Neuronal stem cell (in vitro differentiated cells): ENCODE measurements around the gene PLD1.
A peak's percentile ranks its signal among the peaks of the same experiment; 100 is the strongest.

ENCODE experiments used
- DNase-seq: peaks from one replicate; pipeline ENCODE4 v3.0.0-alpha.2; 2013; ENCODE audit warnings: low spot score
- H2AFZ ChIP-seq: one replicate; pipeline ENCODE4 v1.6.1; 2013; ENCODE audit warnings: mild to moderate bottlenecking, low read length, inconsistent platforms
- H2AK5ac ChIP-seq: 2 replicates; pipeline ENCODE4 v1.6.1; 2013; ENCODE audit warnings: low read depth, mild to moderate bottlenecking, inconsistent platforms, low read length, moderate library complexity, mixed read lengths
- H2BK120ac ChIP-seq: 2 replicates; pipeline ENCODE4 v1.6.1; 2013; ENCODE audit warnings: low read depth, mild to moderate bottlenecking, inconsistent platforms, low read length, moderate library complexity, mixed read lengths
- H2BK12ac ChIP-seq: one replicate; pipeline ENCODE4 v1.6.1; 2013; ENCODE audit warnings: low read length, inconsistent platforms
- H2BK15ac ChIP-seq: 2 replicates; pipeline ENCODE4 v1.6.1; 2013; ENCODE audit warnings: mild to moderate bottlenecking, low read length, inconsistent platforms, mixed read lengths
- H2BK5ac ChIP-seq: one replicate; pipeline ENCODE4 v1.6.1; 2013; ENCODE audit warnings: inconsistent platforms, mild to moderate bottlenecking, low read length, moderate library complexity
- H3K14ac ChIP-seq: one replicate; pipeline ENCODE4 v1.6.1; 2013; ENCODE audit warnings: low read length, inconsistent platforms
- H3K18ac ChIP-seq: 2 replicates; pipeline ENCODE4 v1.6.1; 2013; ENCODE audit warnings: low read length, inconsistent platforms
- H3K23ac ChIP-seq: 2 replicates; pipeline ENCODE4 v1.6.1; 2013; ENCODE audit warnings: low read depth, mild to moderate bottlenecking, mixed read lengths, low read length, inconsistent platforms; ENCODE audit not compliant: poor library complexity
- H3K27ac ChIP-seq: replicated peaks from 3 replicates; pipeline ENCODE4 v1.5.1; 2013; ENCODE audit warnings: low read length, inconsistent platforms
- H3K27me3 ChIP-seq, 3 experiments: 2 replicates each; pipeline ENCODE4 v1.6.1; 2013; ENCODE audit warnings: low read length in 3 of 3, mild to moderate bottlenecking in 2 of 3, inconsistent platforms in 1 of 3, low read depth in 1 of 3, mixed read lengths in 1 of 3, moderate library complexity in 1 of 3; ENCODE audit not compliant: control insufficient read depth in 3 of 3, insufficient read depth in 3 of 3
- H3K36me3 ChIP-seq, 2 donors: replicated peaks in 1 of 2; 2 replicates each; pipeline ENCODE4 v1.6.1; 2013; ENCODE audit warnings: low read length in 2 of 2; ENCODE audit not compliant: control insufficient read depth in 2 of 2, insufficient read depth in 2 of 2
- H3K4ac ChIP-seq: 2 replicates; pipeline ENCODE4 v1.6.1; 2013; ENCODE audit warnings: inconsistent platforms, mild to moderate bottlenecking, low read length, moderate library complexity
- H3K4me1 ChIP-seq, 2 donors: 1 replicate in 1 of 2; 2 replicates in 1 of 2; pipeline ENCODE4 v1.6.1; 2013; ENCODE audit warnings: low read length in 2 of 2, low read depth in 1 of 2; ENCODE audit not compliant: control insufficient read depth in 2 of 2, insufficient read depth in 1 of 2
- H3K4me2 ChIP-seq: one replicate; pipeline ENCODE4 v1.6.1; 2013; ENCODE audit warnings: mild to moderate bottlenecking, low read length, inconsistent platforms; ENCODE audit not compliant: insufficient read depth, poor library complexity, severe bottlenecking
- H3K4me3 ChIP-seq, 2 donors: 2 replicates each; pipeline ENCODE4 v1.5.1; 2013; ENCODE audit warnings: low read length in 2 of 2, mild to moderate bottlenecking in 2 of 2, inconsistent platforms in 1 of 2, moderate library complexity in 1 of 2
- H3K79me1 ChIP-seq: one replicate; pipeline ENCODE4 v1.6.1; 2013; ENCODE audit warnings: low read depth, mild to moderate bottlenecking, inconsistent platforms, low read length, moderate library complexity
- H3K9ac ChIP-seq: one replicate; pipeline ENCODE4 v1.6.1; 2013; ENCODE audit warnings: mild to moderate bottlenecking, low read depth, low read length, inconsistent platforms; ENCODE audit not compliant: poor library complexity
- H3K9me3 ChIP-seq, 2 donors: replicated peaks in 1 of 2; 2 replicates each; pipeline versions ENCODE3 to v1.6.1; 2013; ENCODE audit warnings: low read length in 2 of 2, mild to moderate bottlenecking in 2 of 2, inconsistent platforms in 1 of 2, low read depth in 1 of 2, mixed read lengths in 1 of 2, moderate library complexity in 1 of 2; ENCODE audit not compliant: control insufficient read depth in 2 of 2, insufficient read depth in 1 of 2
- H4K8ac ChIP-seq: one replicate; pipeline ENCODE4 v1.6.1; 2013; ENCODE audit warnings: low read depth, mild to moderate bottlenecking, inconsistent platforms, low read length, moderate library complexity
- H4K91ac ChIP-seq: one replicate; pipeline ENCODE4 v1.6.1; 2013; ENCODE audit warnings: low read length, low read depth, mild to moderate bottlenecking, inconsistent platforms; ENCODE audit not compliant: poor library complexity
- WGBS, 2 donors: extraction: QIAGEN DNeasy Blood & Tissue Kit; methylation state at CpG; one replicate each; pipeline ENCODE4 v1.1.7; 2013; ENCODE audit warnings: missing lambda C conversion rate in 2 of 2, mixed read lengths in 1 of 2; ENCODE audit not compliant: insufficient read length in 2 of 2, insufficient replicate concordance in 1 of 2; ENCODE audit errors: extremely low coverage in 2 of 2; 5-methylcytosine and 5-hydroxymethylcytosine counted together

PLD1 gene

GRCh38 chr3:171615686-171616085, 194.6 kb downstream of the PLD1 start:
- Histone ChIP-seq H3K4me1 (peaks cover 0 to 2% of the 10 kb centered on the region in 2 donors), H4K91ac (no peak overlapping the region), H3K4me2 (no peak overlapping the region), H3K14ac (no peak overlapping the region), H3K36me3 (no peaks in the 10 kb centered on the region), H2BK12ac (no peak overlapping the region), H3K9ac (no peak overlapping the region), H3K23ac (no peak overlapping the region), H3K9me3 (no peaks in the 10 kb centered on the region), H3K27ac (no peak overlapping the region), H2BK5ac (no peak overlapping the region), H2AFZ (no peak overlapping the region), H2BK120ac (no peak overlapping the region), H3K27me3 (no peaks in the 10 kb centered on the region), H4K8ac (no peak overlapping the region), H2BK15ac (no peak overlapping the region), H2AK5ac (no peak overlapping the region), H3K4me3 (no peak overlapping the region), H3K79me1 (no peaks in the 10 kb centered on the region), H3K18ac (no peak overlapping the region), H3K4ac (no peak overlapping the region)
- WGBS, 2 donors, result no CpG with 5 or more reads among the region's 1 CpG
- no peak for DNase-seq

GRCh38 chr3:171615281-171615680, 195.0 kb downstream of the PLD1 start:
- Histone ChIP-seq H3K4me3 (no peak overlapping the region), H2BK15ac (no peak overlapping the region), H3K9me3 (no peaks in the 10 kb centered on the region), H3K23ac (no peak overlapping the region), H4K8ac (no peak overlapping the region), H3K18ac (no peak overlapping the region), H2BK12ac (no peak overlapping the region), H3K9ac (no peak overlapping the region), H3K36me3 (no peaks in the 10 kb centered on the region), H2BK5ac (no peak overlapping the region), H2BK120ac (no peak overlapping the region), H3K4ac (no peak overlapping the region), H3K27me3 (no peaks in the 10 kb centered on the region), H3K79me1 (no peaks in the 10 kb centered on the region), H3K4me2 (no peak overlapping the region), H2AFZ (no peak overlapping the region), H4K91ac (no peak overlapping the region), H2AK5ac (no peak overlapping the region), H3K27ac (no peak overlapping the region), H3K14ac (no peak overlapping the region), H3K4me1 (peaks cover 0 to 2% of the 10 kb centered on the region in 2 donors)
- DNase-seq, result no peak

GRCh38 chr3:171614318-171614921, 195.9 kb downstream of the PLD1 start:
- Histone ChIP-seq H3K79me1 (no peaks in the 10 kb centered on the region), H3K18ac (no peak overlapping the region), H3K4ac (no peak overlapping the region), H2BK12ac (no peak overlapping the region), H2AK5ac (no peak overlapping the region), H3K9me3 (no peaks in the 10 kb centered on the region), H3K9ac (no peak overlapping the region), H2BK120ac (no peak overlapping the region), H2BK5ac (no peak overlapping the region), H3K36me3 (no peaks in the 10 kb centered on the region), H4K91ac (no peak overlapping the region), H3K4me1 (peaks cover 0 to 2% of the 10 kb centered on the region in 2 donors), H4K8ac (no peak overlapping the region), H3K4me2 (peak overlapping the region; percentile 23), H3K27me3 (no peaks in the 10 kb centered on the region), H3K14ac (no peak overlapping the region), H2BK15ac (no peak overlapping the region), H2AFZ (peak overlapping the region; percentile 70), H3K4me3 (no peak overlapping the region), H3K27ac (no peak overlapping the region), H3K23ac (no peak overlapping the region)
- peak; percentile 31 for DNase-seq
- no CpG with 5 or more reads among the region's 11 CpGs for WGBS, 2 donors

GRCh38 chr3:171607452-171607851, 202.8 kb downstream of the PLD1 start:
- Histone ChIP-seq H3K36me3 (no peaks in the 10 kb centered on the region), H3K9me3 (no peaks in the 10 kb centered on the region), H4K8ac (no peak overlapping the region), H2BK120ac (no peak overlapping the region), H3K4ac (no peak overlapping the region), H2BK5ac (no peak overlapping the region), H2AFZ (no peak overlapping the region), H3K4me1 (peaks cover 0 to 2% of the 10 kb centered on the region in 2 donors), H3K4me2 (no peak overlapping the region), H3K14ac (no peak overlapping the region), H2BK15ac (no peak overlapping the region), H3K9ac (no peak overlapping the region), H3K79me1 (no peaks in the 10 kb centered on the region), H4K91ac (no peak overlapping the region), H3K18ac (no peak overlapping the region), H3K4me3 (no peak overlapping the region), H3K27me3 (no peaks in the 10 kb centered on the region), H3K27ac (no peak overlapping the region), H2BK12ac (no peak overlapping the region), H3K23ac (no peak overlapping the region), H2AK5ac (no peak overlapping the region)
- whole genome bisulfite sequencing, 2 donors, result no CpG with 5 or more reads among the region's 1 CpG
- DNase-seq, result no peak
